ENCODE data around the gene SHROOM2.
"Not testable (repeated sequence)": the region's sequence is repeated elsewhere in the genome, so short reads cannot be mapped to it uniquely, and the experiment has no call there.

Gene SHROOM2

GRCh38 chrX:9832811-9833210, 46.6 kb downstream of the SHROOM2 start:
- no peak for DNase-seq (ENCODE audit: low spot score)

DNA sequence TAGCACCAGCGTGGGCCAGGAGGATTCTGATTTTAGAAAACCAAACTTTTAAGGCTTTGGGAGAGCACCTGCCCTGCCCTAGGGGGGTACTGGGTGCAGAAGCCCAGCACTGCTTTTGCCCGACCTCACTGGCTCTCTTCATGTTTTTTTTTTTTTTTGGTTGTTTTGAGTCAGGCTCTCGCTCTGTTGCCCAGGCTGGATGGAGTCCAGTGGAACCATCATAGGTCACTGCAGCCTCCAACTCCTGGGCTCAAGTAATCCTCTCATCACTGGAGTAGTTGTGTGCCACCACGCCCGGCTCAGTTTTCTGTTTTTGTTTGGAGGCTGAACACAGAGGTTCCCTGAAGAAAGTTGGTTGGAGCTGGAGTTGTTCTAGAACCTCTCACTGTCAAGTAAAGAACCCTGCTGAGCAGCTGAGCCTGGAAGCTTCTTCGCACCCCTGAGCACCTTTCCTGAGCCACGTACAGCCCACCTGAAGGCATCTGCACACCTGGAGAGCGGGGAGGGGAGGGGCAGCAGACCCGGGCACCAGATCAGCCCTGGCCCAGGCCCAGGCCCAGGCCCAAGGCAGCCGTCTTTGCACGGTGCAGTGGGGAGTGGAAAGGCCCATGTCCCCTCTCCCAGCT, 49.5 kb downstream of the SHROOM2 start:
- peak; percentile 2 for DNase-seq (ENCODE audit: low spot score)

GRCh38 chrX:9842541-9842940, 56.3 kb downstream of the SHROOM2 start:
- DNase-seq (ENCODE audit: low spot score), result no peak

- DNase-seq (ENCODE audit: low spot score), result no peak
Observed at GRCh38 chrX:9844936-9845577, 58.8 kb downstream of the SHROOM2 start.

DNA sequence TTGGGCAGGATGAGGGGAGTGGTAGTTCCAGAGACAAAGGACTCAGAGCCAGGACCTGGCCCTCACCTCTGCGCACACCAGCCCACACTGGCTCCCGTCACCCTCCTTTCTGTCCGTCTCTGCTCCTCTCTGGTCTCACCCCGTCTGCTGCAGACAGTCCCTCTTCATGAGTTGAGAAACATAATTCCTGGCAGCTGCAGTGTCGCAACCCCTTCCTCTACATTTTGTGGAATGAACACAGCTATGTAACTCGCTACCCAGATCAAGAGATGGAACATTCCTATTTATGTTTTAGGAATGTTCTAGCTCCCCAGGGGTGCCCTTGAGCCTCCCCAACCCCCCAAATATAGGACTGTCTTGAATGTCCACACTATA, 59.3 kb downstream of the SHROOM2 start:
- DNase-seq (ENCODE audit: low spot score), result no peak

- no peak for DNase-seq (ENCODE audit: low spot score)
Observed at GRCh38 chrX:9846631-9847030, 60.4 kb downstream of the SHROOM2 start.

DNA sequence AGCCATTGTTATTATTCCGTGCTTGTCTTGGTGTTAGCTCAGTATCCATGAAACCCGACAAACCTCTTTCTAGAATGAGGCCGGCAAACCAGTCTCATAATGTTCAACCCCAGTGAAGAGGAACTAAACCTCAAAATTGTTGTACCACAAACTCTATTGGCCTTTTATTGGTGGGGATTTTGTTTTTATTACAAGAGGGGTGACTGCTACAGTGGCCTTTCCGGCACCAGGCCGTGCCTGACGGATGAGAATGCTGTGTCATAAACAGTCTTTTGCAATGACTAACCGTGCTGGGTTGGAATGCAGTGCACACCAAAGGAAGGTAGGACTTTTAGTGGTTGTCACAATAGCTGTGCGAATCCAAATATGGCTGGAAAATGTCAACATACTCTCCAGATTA, 60.8 kb downstream of the SHROOM2 start:
- DNase-seq (ENCODE audit: low spot score), result no peak

DNA sequence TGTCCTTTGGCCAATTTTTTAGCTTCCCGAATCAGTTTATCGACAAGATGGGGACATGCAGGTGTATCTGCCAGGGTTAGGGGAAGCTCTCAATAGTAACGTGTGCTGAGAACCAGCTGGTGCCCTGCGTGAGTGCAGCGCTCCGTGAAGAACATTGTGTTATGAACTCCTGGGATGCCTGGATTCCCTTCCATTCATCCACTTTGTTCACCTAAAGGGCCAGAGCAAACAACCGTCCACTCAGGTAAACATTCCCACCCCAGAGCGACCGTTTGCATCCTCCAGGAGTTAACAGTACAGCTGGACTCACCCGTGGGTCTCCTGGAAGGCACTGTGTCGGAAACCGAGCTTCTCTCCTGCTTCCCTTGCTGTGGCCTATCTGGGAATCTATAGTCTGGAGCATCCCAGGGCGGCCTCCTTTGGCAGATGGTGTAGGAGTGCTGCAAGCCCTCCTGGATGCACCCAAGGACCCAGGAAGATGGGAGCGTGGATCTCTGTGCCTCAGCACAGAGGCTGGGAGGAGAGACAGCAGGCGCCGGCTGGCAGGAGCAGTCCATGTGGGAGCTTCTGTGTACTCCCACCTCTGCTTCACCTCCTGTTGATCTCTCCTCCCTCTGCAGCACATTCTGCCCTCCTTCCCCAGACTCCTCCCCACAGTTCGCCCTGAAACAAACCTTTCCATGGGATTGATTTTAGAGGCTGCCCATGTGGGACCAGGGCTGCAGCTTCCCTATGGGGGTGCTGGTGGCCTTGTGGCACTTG, 62.7 kb downstream of the SHROOM2 start:
- DNase-seq (ENCODE audit: low spot score), result no peak

- DNase-seq (ENCODE audit: low spot score), result no peak
Observed at GRCh38 chrX:9851890-9852289, 65.7 kb downstream of the SHROOM2 start.

- DNase-seq (ENCODE audit: low spot score), result no peak
Observed at GRCh38 chrX:9853307-9853706, 67.1 kb downstream of the SHROOM2 start.

DNA sequence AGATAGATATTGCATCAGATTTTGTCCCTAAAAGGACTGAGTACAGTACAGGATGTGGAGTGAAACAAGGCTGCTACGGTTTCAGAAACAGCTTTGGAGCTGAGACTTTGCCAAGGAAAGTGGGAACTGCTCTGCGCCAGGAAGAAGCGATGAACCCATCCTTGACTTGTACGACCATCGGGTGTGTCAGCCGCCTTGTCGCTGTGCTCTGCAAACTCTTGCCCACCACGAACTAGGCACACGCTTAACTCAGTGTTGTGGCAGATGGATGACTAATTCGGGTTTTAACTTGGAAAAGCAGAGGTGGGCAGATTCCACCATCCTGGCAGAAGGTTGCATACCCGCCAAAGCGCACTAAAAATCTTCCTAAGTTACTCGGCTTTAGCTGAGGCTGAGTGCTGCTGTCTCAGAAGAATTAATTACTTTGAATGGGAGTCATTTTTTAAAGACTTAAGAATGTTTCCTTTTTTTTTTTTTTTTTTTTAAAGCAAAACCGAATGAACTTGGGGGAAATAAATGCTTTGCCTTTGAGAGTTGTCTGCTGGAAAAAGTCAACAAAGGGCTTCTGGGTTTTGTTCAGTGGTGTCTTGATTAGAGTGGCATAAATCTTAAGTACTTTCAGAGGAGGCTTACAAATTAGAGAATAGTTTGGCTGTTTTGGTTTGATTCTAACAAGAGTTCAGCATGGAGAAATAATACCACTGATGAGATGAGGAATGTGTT, 69.5 kb downstream of the SHROOM2 start:
- no peak for DNase-seq (ENCODE audit: low spot score)

DNA sequence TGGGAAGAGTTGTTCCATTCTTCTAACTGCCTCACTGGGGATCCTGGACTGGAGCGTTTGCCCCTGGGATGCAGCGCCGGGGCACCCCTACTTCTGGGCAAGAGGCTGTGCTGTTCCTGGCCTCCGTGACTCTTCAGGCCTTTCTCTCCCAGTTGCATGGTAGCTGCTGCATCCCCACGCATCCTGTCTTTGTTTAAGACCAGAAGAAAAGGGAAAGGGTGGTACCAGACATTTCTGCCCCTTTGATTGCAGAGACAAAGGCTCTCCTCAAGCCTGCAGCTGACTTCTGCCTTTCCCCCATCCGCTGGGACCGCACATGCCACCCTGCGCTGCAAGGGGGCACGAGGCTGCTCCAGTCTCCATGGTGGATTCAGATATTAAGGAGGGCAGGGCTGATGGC, 70.4 kb downstream of the SHROOM2 start:
- DNase-seq (ENCODE audit: low spot score), result no peak

GRCh38 chrX:9857575-9858474, 71.6 kb downstream of the SHROOM2 start:
- no peak for DNase-seq (ENCODE audit: low spot score)

- not testable (repeated sequence) for DNase-seq (ENCODE audit: low spot score)
Observed at GRCh38 chrX:9858684-9859083, 72.5 kb downstream of the SHROOM2 start.

- peak; percentile 2 for DNase-seq (ENCODE audit: low spot score)
Observed at GRCh38 chrX:9859711-9860555, 73.7 kb downstream of the SHROOM2 start.

- DNase-seq (ENCODE audit: low spot score), result no peak
Observed at GRCh38 chrX:9860826-9861225, 74.6 kb downstream of the SHROOM2 start.

GRCh38 chrX:9861711-9862110, 75.5 kb downstream of the SHROOM2 start:
- DNase-seq (ENCODE audit: low spot score), result no peak

GRCh38 chrX:9862525-9862924, 76.3 kb downstream of the SHROOM2 start:
- no peak for DNase-seq (ENCODE audit: low spot score)

DNA sequence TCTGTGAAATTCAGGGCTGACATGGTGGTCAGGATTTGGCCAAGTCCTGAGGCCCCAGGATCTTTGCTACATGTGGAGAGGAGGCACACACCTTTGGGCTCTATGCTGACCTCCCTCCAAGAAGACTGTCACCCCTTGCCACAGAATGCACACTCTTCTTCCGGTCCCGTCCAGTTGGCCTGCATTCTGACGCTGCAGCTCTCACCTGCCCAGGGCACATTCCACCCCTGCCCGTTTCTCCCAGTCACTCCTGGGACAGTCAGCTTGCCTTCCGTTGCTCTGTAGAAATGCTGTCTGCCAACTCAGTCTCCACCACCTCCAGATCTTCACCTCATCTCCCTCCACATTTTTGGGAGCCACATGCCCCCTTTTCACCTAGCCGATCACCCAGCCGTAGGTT, 76.7 kb downstream of the SHROOM2 start:
- no peak for DNase-seq (ENCODE audit: low spot score)

GRCh38 chrX:9864011-9864410, 77.8 kb downstream of the SHROOM2 start:
- DNase-seq (ENCODE audit: low spot score), result no peak
